Mesendoderm (in vitro differentiated cells): ENCODE measurements around the gene TM9SF4.

Experiments
- DNase-seq: peaks from one replicate; pipeline ENCODE4 v3.0.0; 2013
- H2AK5ac ChIP-seq: 2 replicates; pipeline ENCODE4 v1.6.1; 2013; ENCODE audit warnings: low read length, inconsistent platforms
- H2BK120ac ChIP-seq: 2 replicates; pipeline ENCODE4 v1.6.1; 2013; ENCODE audit warnings: low read depth, mild to moderate bottlenecking, low read length, moderate library complexity, mixed read lengths
- H2BK15ac ChIP-seq: replicated peaks from 2 replicates; pipeline ENCODE4 v1.6.1; 2013; ENCODE audit warnings: low read depth, mild to moderate bottlenecking, moderate library complexity
- H2BK5ac ChIP-seq: 2 replicates; pipeline ENCODE4 v1.6.1; 2013; ENCODE audit warnings: low read length, inconsistent platforms
- H3K18ac ChIP-seq: 2 replicates; pipeline ENCODE4 v1.6.1; 2013; ENCODE audit warnings: mild to moderate bottlenecking, low read length, mixed read lengths
- H3K23ac ChIP-seq: one replicate; pipeline ENCODE4 v1.6.1; 2013; ENCODE audit warnings: low read length
- H3K27ac ChIP-seq: 2 replicates; pipeline ENCODE4 v1.5.1; 2013; ENCODE audit warnings: low read depth, mild to moderate bottlenecking, inconsistent platforms, low read length, moderate library complexity
- H3K27me3 ChIP-seq: 2 replicates; pipeline ENCODE4 v1.6.1; 2013; ENCODE audit warnings: low read length, control low read depth, mild to moderate bottlenecking, inconsistent platforms; ENCODE audit not compliant: insufficient read depth, poor library complexity
- H3K36me3 ChIP-seq: 2 replicates; pipeline ENCODE4 v1.6.1; 2013; ENCODE audit warnings: low read length, inconsistent platforms; ENCODE audit not compliant: control insufficient read depth, insufficient read depth
- H3K4ac ChIP-seq: one replicate; pipeline ENCODE4 v1.6.1; 2013; ENCODE audit warnings: low read depth, mild to moderate bottlenecking, low read length, moderate library complexity
- H3K4me1 ChIP-seq: 2 replicates; pipeline ENCODE4 v1.6.1; 2013; ENCODE audit warnings: low read depth, low read length, inconsistent platforms; ENCODE audit not compliant: control insufficient read depth
- H3K4me2 ChIP-seq: 2 replicates; pipeline ENCODE4 v1.6.1; 2013; ENCODE audit warnings: low read length
- H3K4me3 ChIP-seq: 2 replicates; pipeline ENCODE4 v1.5.1; 2013; ENCODE audit warnings: mild to moderate bottlenecking, low read length
- H3K56ac ChIP-seq: one replicate; pipeline ENCODE4 v1.6.1; 2013; ENCODE audit warnings: low read length
- H3K79me1 ChIP-seq: 2 replicates; pipeline ENCODE4 v1.6.1; 2013; ENCODE audit warnings: low read length, inconsistent platforms
- H3K79me2 ChIP-seq: 2 replicates; pipeline ENCODE4 v1.6.1; 2013; ENCODE audit warnings: mild to moderate bottlenecking, low read length; ENCODE audit not compliant: control insufficient read depth, insufficient read depth
- H3K9ac ChIP-seq: 2 replicates; pipeline ENCODE4 v1.6.1; 2013; ENCODE audit warnings: low read length, inconsistent platforms
- H4K5ac ChIP-seq: one replicate; pipeline ENCODE4 v1.6.1; 2013; ENCODE audit warnings: low read length
- H4K8ac ChIP-seq: one replicate; pipeline ENCODE4 v1.6.1; 2013; ENCODE audit warnings: low read depth, mild to moderate bottlenecking, control low read depth, low read length, moderate library complexity
- WGBS: extraction: QIAGEN DNeasy Blood & Tissue Kit; methylation state at CpG from one replicate; pipeline ENCODE4 v1.1.7; 2013; ENCODE audit warnings: low lambda C conversion rate, missing lambda C conversion rate; ENCODE audit not compliant: insufficient coverage; ENCODE audit errors: extremely low coverage; 5-methylcytosine and 5-hydroxymethylcytosine counted together

Gene TM9SF4

DNA sequence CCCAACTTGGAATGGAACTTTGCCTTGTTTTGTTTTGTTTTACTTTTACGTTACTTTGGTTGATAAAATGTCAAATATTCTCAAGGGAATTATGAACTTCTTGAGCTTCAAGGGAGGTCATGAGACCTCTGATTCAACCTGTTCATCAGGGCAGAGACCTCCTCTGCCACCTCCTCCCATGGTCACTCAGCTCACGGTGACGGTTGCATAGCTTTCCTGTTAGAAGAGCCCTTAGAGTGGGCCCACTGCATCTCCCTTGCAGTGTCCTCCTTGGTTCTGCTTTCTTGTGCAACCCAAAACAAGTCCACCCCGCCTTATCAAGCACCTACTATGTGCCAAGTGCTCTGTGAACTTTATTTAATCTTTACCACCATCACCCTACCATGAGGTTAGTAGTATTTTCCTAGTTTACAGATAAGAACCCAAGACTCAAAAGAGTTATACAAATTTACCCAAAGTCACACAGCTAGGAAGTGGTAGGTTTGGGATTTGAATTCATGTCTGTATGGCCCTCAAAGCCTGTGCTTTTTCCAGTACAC is 15.5 kb downstream of the TM9SF4 start:
- Histone ChIP-seq H2AK5ac (no peak overlapping the region), H3K56ac (no peak overlapping the region), H3K4me3 (no peak overlapping the region), H2BK5ac (no peak overlapping the region), H3K4me1 (no peaks in the 10 kb centered on the region), H3K79me2 (peaks cover 7% of the 10 kb centered on the region), H3K27me3 (no peaks in the 10 kb centered on the region), H3K27ac (no peak overlapping the region), H3K36me3 (no peaks in the 10 kb centered on the region), H2BK15ac (no peak overlapping the region), H4K5ac (no peak overlapping the region), H4K8ac (no peak overlapping the region), H3K18ac (no peak overlapping the region), H3K23ac (no peak overlapping the region), H2BK120ac (no peak overlapping the region), H3K4ac (no peak overlapping the region), H3K79me1 (peaks cover 19% of the 10 kb centered on the region), H3K9ac (no peak overlapping the region), H3K4me2 (no peak overlapping the region)
- DNase-seq, result no peak
- WGBS, result no CpG with 5 or more reads among the region's 4 CpGs

DNA sequence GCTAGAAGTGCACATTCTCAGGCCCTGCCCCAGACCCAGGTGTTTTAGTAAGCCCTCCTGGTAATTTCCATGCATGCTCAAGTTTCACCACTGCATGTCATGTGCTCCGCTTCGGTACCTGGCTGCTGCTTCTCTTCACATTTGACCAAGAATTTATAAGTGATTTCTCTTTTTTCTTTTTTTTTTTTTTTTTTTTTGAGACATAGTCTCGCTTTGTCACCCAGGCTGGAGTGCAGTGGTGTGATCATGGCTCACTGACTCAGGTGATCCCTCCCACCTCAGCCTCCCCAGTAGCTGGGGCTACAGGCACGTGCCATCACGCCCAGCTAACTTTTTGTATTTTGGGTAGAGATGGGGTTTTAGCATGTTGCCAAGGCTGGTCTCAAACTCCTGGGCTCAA is 16.0 kb downstream of the TM9SF4 start:
- no peak overlapping the region for H2AK5ac ChIP-seq
- no peak for DNase-seq
- no peak overlapping the region for H3K27ac ChIP-seq
- no peak overlapping the region for H3K4me3 ChIP-seq
- no peak overlapping the region for H4K8ac ChIP-seq
- no peak overlapping the region for H3K4me2 ChIP-seq
- peaks cover 8% of the 10 kb centered on the region for H3K79me2 ChIP-seq
- H3K56ac ChIP-seq, result no peak overlapping the region
- H4K5ac ChIP-seq, result no peak overlapping the region
- H2BK5ac ChIP-seq, result no peak overlapping the region
- peaks cover 21% of the 10 kb centered on the region for H3K79me1 ChIP-seq
- H3K27me3 ChIP-seq, result no peaks in the 10 kb centered on the region
- no peaks in the 10 kb centered on the region for H3K4me1 ChIP-seq
- no peak overlapping the region for H3K4ac ChIP-seq
- no peak overlapping the region for H3K18ac ChIP-seq
- no peak overlapping the region for H2BK120ac ChIP-seq
- H3K9ac ChIP-seq, result no peak overlapping the region
- no peaks in the 10 kb centered on the region for H3K36me3 ChIP-seq
- no CpG with 5 or more reads among the region's 5 CpGs for WGBS
- no peak overlapping the region for H2BK15ac ChIP-seq
- H3K23ac ChIP-seq, result no peak overlapping the region

DNA sequence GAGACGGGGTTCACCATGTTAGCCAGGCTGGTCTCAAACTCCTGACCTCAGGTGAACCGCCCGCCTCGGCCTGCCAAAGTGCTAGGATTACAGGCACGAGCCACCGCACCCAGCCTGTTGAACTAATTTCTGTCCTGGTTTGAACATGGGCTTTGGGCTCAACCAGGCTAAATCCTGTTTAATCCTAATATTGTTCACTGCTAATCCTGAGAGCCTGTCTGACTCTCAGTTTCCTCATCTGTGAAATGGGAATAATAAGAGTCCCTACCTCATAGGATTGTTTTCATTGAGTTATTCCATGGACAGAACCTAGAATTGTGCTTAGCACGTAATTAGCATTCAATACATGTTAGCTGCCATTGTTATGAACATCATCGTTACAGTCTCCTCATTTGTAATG is 17.4 kb downstream of the TM9SF4 start:
- Histone ChIP-seq H4K5ac (no peak overlapping the region), H3K23ac (no peak overlapping the region), H3K36me3 (no peaks in the 10 kb centered on the region), H2AK5ac (no peak overlapping the region), H3K79me1 (peaks cover 28% of the 10 kb centered on the region), H3K27ac (no peak overlapping the region), H3K4ac (no peak overlapping the region), H2BK5ac (no peak overlapping the region), H2BK15ac (no peak overlapping the region), H3K4me1 (no peaks in the 10 kb centered on the region), H3K56ac (no peak overlapping the region), H3K4me2 (no peak overlapping the region), H3K79me2 (peaks cover 15% of the 10 kb centered on the region), H3K4me3 (no peak overlapping the region), H2BK120ac (no peak overlapping the region), H3K9ac (no peak overlapping the region), H4K8ac (no peak overlapping the region), H3K18ac (no peak overlapping the region), H3K27me3 (no peaks in the 10 kb centered on the region)
- no peak for DNase-seq
- no CpG with 5 or more reads among the region's 8 CpGs for WGBS

DNA sequence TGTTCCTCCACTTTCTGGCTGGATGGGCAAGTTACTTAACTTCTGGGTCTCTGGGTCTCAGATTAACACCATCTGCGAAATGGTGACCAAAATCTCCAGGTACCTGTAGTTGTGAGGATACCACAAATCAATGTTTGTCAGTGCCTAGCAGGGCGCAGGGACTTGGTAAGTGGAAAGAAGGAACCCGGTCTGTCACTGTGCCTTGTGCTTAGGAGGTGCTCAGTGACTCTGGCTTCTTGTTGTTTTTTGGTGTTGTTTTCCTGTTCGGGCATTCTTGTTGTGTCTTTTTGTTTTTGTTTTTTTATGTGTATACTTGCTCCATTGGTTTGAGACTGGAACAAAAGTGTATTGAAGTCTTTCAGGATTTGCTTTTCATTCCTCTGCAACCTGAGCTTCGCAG is 17.8 kb downstream of the TM9SF4 start:
- Histone ChIP-seq H3K27me3 (no peaks in the 10 kb centered on the region), H3K4me2 (no peak overlapping the region), H3K27ac (no peak overlapping the region), H3K79me2 (peaks cover 15% of the 10 kb centered on the region), H2BK15ac (no peak overlapping the region), H2BK5ac (no peak overlapping the region), H4K8ac (no peak overlapping the region), H3K79me1 (peaks cover 28% of the 10 kb centered on the region), H3K4me1 (no peaks in the 10 kb centered on the region), H3K56ac (no peak overlapping the region), H3K4me3 (no peak overlapping the region), H3K18ac (no peak overlapping the region), H3K9ac (no peak overlapping the region), H4K5ac (no peak overlapping the region), H2BK120ac (no peak overlapping the region), H3K23ac (no peak overlapping the region), H3K4ac (no peak overlapping the region), H2AK5ac (no peak overlapping the region), H3K36me3 (no peaks in the 10 kb centered on the region)
- WGBS, result no CpG with 5 or more reads among the region's 5 CpGs
- DNase-seq, result no peak

DNA sequence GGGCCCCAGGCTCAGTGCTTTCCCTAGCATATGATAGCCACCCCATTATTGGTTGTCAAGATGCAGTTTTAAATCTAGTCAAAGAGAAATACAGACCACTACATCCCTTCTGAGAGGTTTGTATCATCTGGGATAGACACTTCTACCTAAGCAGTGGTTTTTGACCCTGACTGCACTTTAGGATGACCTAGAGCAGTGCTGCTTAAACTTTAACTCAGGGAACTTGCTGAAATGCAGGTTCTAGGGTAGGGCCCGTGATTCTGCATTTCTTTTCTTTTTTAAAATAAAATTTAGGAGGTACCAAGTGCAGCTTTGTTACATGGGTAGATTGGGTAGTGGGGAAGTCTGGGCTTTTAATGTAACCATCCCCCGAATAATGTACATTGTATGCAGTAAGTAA is 18.7 kb downstream of the TM9SF4 start:
- no peak overlapping the region for H3K23ac ChIP-seq
- no peak overlapping the region for H4K8ac ChIP-seq
- no peak overlapping the region for H2AK5ac ChIP-seq
- H3K36me3 ChIP-seq, result no peaks in the 10 kb centered on the region
- no peaks in the 10 kb centered on the region for H3K27me3 ChIP-seq
- H3K27ac ChIP-seq, result no peak overlapping the region
- WGBS, result no CpG with 5 or more reads among the region's 2 CpGs
- no peak overlapping the region for H2BK120ac ChIP-seq
- H3K4me1 ChIP-seq, result no peaks in the 10 kb centered on the region
- DNase-seq, result no peak
- no peak overlapping the region for H2BK15ac ChIP-seq
- H3K79me1 ChIP-seq, result peaks cover 31% of the 10 kb centered on the region
- H2BK5ac ChIP-seq, result no peak overlapping the region
- H3K56ac ChIP-seq, result no peak overlapping the region
- H3K4me3 ChIP-seq, result no peak overlapping the region
- H4K5ac ChIP-seq, result no peak overlapping the region
- H3K79me2 ChIP-seq, result peaks cover 15% of the 10 kb centered on the region
- no peak overlapping the region for H3K18ac ChIP-seq
- no peak overlapping the region for H3K4me2 ChIP-seq
- no peak overlapping the region for H3K4ac ChIP-seq
- H3K9ac ChIP-seq, result no peak overlapping the region

DNA sequence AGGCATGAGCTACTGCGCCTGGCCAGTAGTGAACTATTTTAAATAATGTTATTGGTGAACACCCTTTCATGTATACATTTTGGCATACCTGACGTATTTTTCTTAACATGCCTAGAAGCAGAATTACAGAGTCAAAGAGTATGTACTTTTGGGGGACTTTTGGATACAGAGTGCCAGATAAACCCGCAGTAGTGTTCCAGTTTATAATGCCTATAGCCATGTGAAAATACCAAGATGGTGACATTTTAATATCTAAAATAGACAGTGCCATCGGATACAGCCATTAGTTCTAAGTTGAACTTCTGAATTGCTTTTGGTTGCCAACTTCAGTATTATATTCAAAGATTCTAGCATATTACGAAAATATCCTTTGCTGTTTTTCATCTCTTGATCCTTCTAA is 20.3 kb downstream of the TM9SF4 start:
- H3K4ac ChIP-seq, result no peak overlapping the region
- no peak overlapping the region for H3K9ac ChIP-seq
- no peak overlapping the region for H3K23ac ChIP-seq
- peaks cover 15% of the 10 kb centered on the region for H3K79me2 ChIP-seq
- H3K4me3 ChIP-seq, result no peak overlapping the region
- peaks cover 33% of the 10 kb centered on the region for H3K79me1 ChIP-seq
- H3K56ac ChIP-seq, result no peak overlapping the region
- H3K4me2 ChIP-seq, result no peak overlapping the region
- no peak overlapping the region for H2AK5ac ChIP-seq
- no peak overlapping the region for H3K18ac ChIP-seq
- H3K27me3 ChIP-seq, result no peaks in the 10 kb centered on the region
- H4K5ac ChIP-seq, result no peak overlapping the region
- no peak overlapping the region for H2BK15ac ChIP-seq
- WGBS, result no CpG with 5 or more reads among the region's 5 CpGs
- H3K36me3 ChIP-seq, result peaks cover 2% of the 10 kb centered on the region
- H2BK120ac ChIP-seq, result no peak overlapping the region
- DNase-seq, result no peak
- no peaks in the 10 kb centered on the region for H3K4me1 ChIP-seq
- H4K8ac ChIP-seq, result no peak overlapping the region
- H3K27ac ChIP-seq, result no peak overlapping the region
- H2BK5ac ChIP-seq, result no peak overlapping the region
